Endodermal cell (in vitro differentiated cells): ENCODE data around the gene ABCC1. TPM values are rescaled to one million over a fixed set of nuclear protein-coding genes. Genes with fewer than 3 reads are reported as not detected.
A peak's percentile ranks its signal among the peaks of the same experiment; 100 is the strongest.

Experiments used
- DNase-seq: peaks from one replicate; pipeline ENCODE4 v3.0.0-alpha.2; 2017
- H3K27ac ChIP-seq: 2 replicates; pipeline ENCODE4 v1.5.1; 2013; ENCODE audit warnings: mild to moderate bottlenecking, low read depth, low read length, moderate library complexity
- H3K27me3 ChIP-seq: 2 replicates; pipeline ENCODE4 v1.6.1; 2013; ENCODE audit warnings: mild to moderate bottlenecking, low read length, moderate library complexity; ENCODE audit not compliant: insufficient read depth, control insufficient read depth, poor library complexity, severe bottlenecking
- H3K36me3 ChIP-seq: 2 replicates; pipeline ENCODE4 v1.7.0; 2013; ENCODE audit warnings: mild to moderate bottlenecking, low read length, moderate library complexity; ENCODE audit not compliant: control insufficient read depth, insufficient read depth
- H3K4me1 ChIP-seq: one replicate; pipeline ENCODE4 v1.7.0; 2013; ENCODE audit warnings: low read length; ENCODE audit not compliant: control insufficient read depth, insufficient read depth
- H3K4me3 ChIP-seq: 2 replicates; pipeline ENCODE4 v1.5.1; 2013; ENCODE audit warnings: mild to moderate bottlenecking, low read length, moderate library complexity
- H3K9ac ChIP-seq: 2 replicates; pipeline ENCODE4 v1.6.1; 2013; ENCODE audit warnings: mild to moderate bottlenecking, low read length, moderate library complexity; ENCODE audit not compliant: poor library complexity, severe bottlenecking; ENCODE audit errors: extremely low read depth
- H3K9me3 ChIP-seq: 2 replicates; pipeline ENCODE4 v1.6.1; 2013; ENCODE audit warnings: mild to moderate bottlenecking, low read length, moderate library complexity; ENCODE audit not compliant: control insufficient read depth
- H3K27ac Mint-ChIP-seq: 2 replicates; pipeline ENCODE4 v1.8.0; 2020; ENCODE audit warnings: mixed read lengths
- H3K27me3 Mint-ChIP-seq: 2 replicates; pipeline ENCODE4 v1.8.0; 2021; ENCODE audit warnings: mild to moderate bottlenecking, mixed read lengths; ENCODE audit not compliant: insufficient read depth
- H3K36me3 Mint-ChIP-seq: 2 replicates; pipeline ENCODE4 v1.8.0; 2020; ENCODE audit warnings: low read depth, mixed read lengths
- H3K4me1 Mint-ChIP-seq: 2 replicates; pipeline ENCODE4 v1.8.0; 2020; ENCODE audit warnings: mixed read lengths
- H3K4me3 Mint-ChIP-seq: 2 replicates; pipeline ENCODE4 v1.8.0; 2020; ENCODE audit warnings: mild to moderate bottlenecking, moderate library complexity, mixed read lengths
- H3K9me3 Mint-ChIP-seq: 2 replicates; pipeline ENCODE4 v1.8.0; 2020; ENCODE audit warnings: mild to moderate bottlenecking, mixed read lengths
- WGBS, 2 experiments: methylation state at CpG; one replicate each; pipeline versions ENCODE4 v1.1.5 to v1.1.7; 2013; ENCODE audit warnings: missing lambda C conversion rate in 2 of 2, mixed read lengths in 1 of 2; ENCODE audit not compliant: insufficient coverage in 1 of 2, insufficient read length in 1 of 2; 5-methylcytosine and 5-hydroxymethylcytosine counted together
- total RNA-seq, 2 donors: library from RNA; stranded (reverse); fragmentation: NEBNext Ultra II Directional in 1 of 2; extraction: Animal tissue kit (Norgen Biotek cat#: 25700) in 1 of 2; gene quantifications; 2 replicates in 1 of 2; 3 replicates in 1 of 2; pipeline ENCODE4 v1.2.1, GENCODE V29; 2021
- TF ChIP-seq, protein P1 (sequence below): fragments of 200-600 bp; sonication (generic); conservative IDR thresholded peaks from 2 replicates; pipeline ENCODE4 v1.5.0; 2021; ENCODE audit warnings: antibody characterized with exemption, mild to moderate bottlenecking

Gene ABCC1
- total RNA-seq, 2 donors from 2014 or later: 47.1 to 51.2 TPM

DNA sequence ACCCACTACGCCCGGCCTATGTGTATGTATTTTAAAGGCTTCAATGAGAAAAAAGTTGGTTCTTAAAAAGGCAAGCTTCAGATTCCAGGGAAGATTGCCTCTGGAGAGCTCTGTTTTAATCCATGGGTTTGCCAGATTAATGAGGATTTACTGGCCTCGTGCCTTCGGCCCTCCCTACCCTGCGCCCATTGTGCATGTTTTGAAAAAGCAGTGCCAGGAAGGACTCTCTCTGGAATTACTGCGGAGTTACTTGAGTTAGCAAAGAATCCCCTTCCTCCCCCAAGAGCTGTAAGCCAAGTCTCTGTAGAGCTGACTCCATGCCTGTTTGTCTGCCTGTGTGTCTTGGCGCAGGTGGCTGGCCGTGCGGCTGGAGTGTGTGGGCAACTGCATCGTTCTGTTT lies 175.0 kb downstream of the ABCC1 start:
- Mint-ChIP-seq H3K36me3 (peaks cover 67% of the 10 kb centered on the region), H3K27ac (no peak overlapping the region), H3K4me3 (no peak overlapping the region), H3K9me3 (peaks cover 15% of the 10 kb centered on the region), H3K4me1 (no peaks in the 10 kb centered on the region), H3K27me3 (no peaks in the 10 kb centered on the region)
- Histone ChIP-seq H3K27ac (no peak overlapping the region), H3K4me1 (no peaks in the 10 kb centered on the region), H3K4me3 (no peak overlapping the region), H3K36me3 (peaks cover 39% of the 10 kb centered on the region), H3K9me3 (peaks cover 10% of the 10 kb centered on the region), H3K27me3 (no peaks in the 10 kb centered on the region), H3K9ac (no peak overlapping the region)
- TF ChIP-seq, protein P1, sequence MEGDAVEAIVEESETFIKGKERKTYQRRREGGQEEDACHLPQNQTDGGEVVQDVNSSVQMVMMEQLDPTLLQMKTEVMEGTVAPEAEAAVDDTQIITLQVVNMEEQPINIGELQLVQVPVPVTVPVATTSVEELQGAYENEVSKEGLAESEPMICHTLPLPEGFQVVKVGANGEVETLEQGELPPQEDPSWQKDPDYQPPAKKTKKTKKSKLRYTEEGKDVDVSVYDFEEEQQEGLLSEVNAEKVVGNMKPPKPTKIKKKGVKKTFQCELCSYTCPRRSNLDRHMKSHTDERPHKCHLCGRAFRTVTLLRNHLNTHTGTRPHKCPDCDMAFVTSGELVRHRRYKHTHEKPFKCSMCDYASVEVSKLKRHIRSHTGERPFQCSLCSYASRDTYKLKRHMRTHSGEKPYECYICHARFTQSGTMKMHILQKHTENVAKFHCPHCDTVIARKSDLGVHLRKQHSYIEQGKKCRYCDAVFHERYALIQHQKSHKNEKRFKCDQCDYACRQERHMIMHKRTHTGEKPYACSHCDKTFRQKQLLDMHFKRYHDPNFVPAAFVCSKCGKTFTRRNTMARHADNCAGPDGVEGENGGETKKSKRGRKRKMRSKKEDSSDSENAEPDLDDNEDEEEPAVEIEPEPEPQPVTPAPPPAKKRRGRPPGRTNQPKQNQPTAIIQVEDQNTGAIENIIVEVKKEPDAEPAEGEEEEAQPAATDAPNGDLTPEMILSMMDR: no peak
- DNase-seq: no peak
- WGBS, 2 experiments: 95% methylated on average over 8 to 10 of the region's 10 CpGs

DNA sequence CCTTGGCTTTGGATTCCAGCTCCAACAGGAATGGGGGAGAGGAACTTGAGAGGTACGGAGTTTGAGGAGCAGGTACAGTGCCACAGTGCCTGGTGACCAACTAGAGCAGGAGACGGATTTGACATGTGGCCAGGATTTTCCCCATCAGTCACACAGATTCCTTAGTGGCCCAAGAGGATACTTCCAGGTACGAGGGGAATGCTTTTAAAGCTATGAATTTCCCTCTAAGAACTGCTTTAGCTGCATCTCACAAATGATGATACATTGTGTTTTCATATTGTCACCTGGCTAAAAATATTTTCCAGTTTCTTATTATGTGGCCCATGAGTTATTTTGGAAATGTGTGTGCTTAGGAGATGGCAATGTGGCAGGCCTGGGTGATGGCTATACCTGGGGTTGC lies 175.6 kb downstream of the ABCC1 start:
- Histone ChIP-seq H3K36me3 (peaks cover 39% of the 10 kb centered on the region), H3K9me3 (peaks cover 10% of the 10 kb centered on the region), H3K4me3 (no peak overlapping the region), H3K27ac (no peak overlapping the region), H3K27me3 (no peaks in the 10 kb centered on the region), H3K4me1 (no peaks in the 10 kb centered on the region), H3K9ac (no peak overlapping the region)
- H3K36me3 Mint-ChIP-seq: peaks cover 64% of the 10 kb centered on the region
- WGBS, 2 experiments: 93 to 100% methylated on average over 3 of the region's 3 CpGs
- H3K9me3 Mint-ChIP-seq: peaks cover 15% of the 10 kb centered on the region
- TF ChIP-seq, protein P1: no peak
- H3K27ac Mint-ChIP-seq: no peak overlapping the region
- no peak for DNase-seq
- H3K4me3 Mint-ChIP-seq: no peak overlapping the region
- H3K27me3 Mint-ChIP-seq: no peaks in the 10 kb centered on the region
- no peaks in the 10 kb centered on the region for H3K4me1 Mint-ChIP-seq

DNA sequence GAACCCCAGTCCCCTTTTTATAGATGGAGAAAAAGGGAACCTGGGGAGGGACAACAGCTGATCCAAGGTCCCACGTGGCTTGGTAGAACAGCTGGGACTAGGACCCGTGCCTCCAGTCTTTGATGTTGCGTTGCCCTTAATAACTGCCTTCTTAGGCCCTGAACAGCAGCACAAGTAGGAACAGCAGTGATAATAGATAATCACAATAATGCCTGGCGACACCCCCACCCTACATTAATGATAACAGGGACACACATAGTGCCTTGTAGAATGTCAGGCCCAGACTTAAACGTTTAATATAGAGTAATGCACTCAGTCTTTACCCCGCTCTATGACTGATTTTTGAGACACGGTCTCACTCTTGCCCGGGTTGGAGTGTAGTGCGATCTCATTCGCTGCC lies 177.5 kb downstream of the ABCC1 start:
- no peak overlapping the region for H3K4me3 Mint-ChIP-seq
- no peaks in the 10 kb centered on the region for H3K27me3 ChIP-seq
- peaks cover 59% of the 10 kb centered on the region for H3K36me3 Mint-ChIP-seq
- no peak for DNase-seq
- WGBS, 2 experiments: 86 to 90% methylated on average over 10 of the region's 10 CpGs
- peaks cover 15% of the 10 kb centered on the region for H3K9me3 Mint-ChIP-seq
- no peaks in the 10 kb centered on the region for H3K27me3 Mint-ChIP-seq
- no peak overlapping the region for H3K4me3 ChIP-seq
- peaks cover 39% of the 10 kb centered on the region for H3K36me3 ChIP-seq
- H3K27ac ChIP-seq: no peak overlapping the region
- H3K9me3 ChIP-seq: peaks cover 10% of the 10 kb centered on the region
- H3K4me1 ChIP-seq: no peaks in the 10 kb centered on the region
- TF ChIP-seq, protein P1: no peak
- H3K4me1 Mint-ChIP-seq: no peaks in the 10 kb centered on the region
- H3K27ac Mint-ChIP-seq: peak overlapping the region; percentile 90
- no peak overlapping the region for H3K9ac ChIP-seq
